ENCODE measurements around the gene LEMD2. TPM values are rescaled to one million over a fixed set of nuclear protein-coding genes. Genes with fewer than 3 reads are reported as not detected.

Gene LEMD2
- total RNA-seq, 1 experiment from 2014 or later = 91.8 TPM

DNA sequence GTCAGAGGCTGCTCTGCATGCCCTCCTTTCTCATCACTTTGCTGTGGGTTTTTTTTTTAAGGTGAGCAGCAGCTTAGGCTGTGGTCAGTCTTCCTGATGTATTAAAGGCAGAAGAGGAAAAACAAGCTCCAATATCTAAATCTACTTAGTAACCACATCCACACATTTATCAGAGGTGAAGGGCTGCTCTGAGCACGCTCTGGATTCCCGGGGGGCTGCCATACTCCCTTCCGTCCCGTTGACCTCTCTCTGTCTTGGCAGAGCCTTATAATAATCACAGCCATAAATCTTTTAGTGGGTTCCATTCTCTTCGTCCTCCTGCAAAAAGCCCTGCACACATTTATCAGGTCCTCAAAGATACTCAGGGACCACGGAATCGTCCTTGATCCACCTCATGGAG, 2.7 kb upstream of the LEMD2 start:
- Histone ChIP-seq H3K23me2 (ENCODE audit: insufficient read length, low read depth, low read length, poor library complexity, severe bottlenecking) (peaks cover 8% of the 10 kb centered on the region), H3K23ac (ENCODE audit: insufficient read length, low read depth, low read length) (no peak overlapping the region), H2AK5ac (ENCODE audit: insufficient read length, low read length) (no peak overlapping the region), H2BK15ac (ENCODE audit: low read depth, low read length) (no peak overlapping the region), H2BK20ac (ENCODE audit: low read depth, low read length, poor library complexity, severe bottlenecking) (no peak overlapping the region), H4K8ac (replicated peaks; ENCODE audit: insufficient read length, low read depth, low read length) (no peak overlapping the region), H3K79me2 (ENCODE audit: insufficient read depth, low read length) (peaks cover 4% of the 10 kb centered on the region; the same call in 1 of the 2 replicates), H4K20me1 (ENCODE audit: control insufficient read depth, insufficient read depth, insufficient read length) (no peaks in the 10 kb centered on the region), H3K4me1 (ENCODE audit: insufficient read depth, low read length) (peaks cover 15% of the 10 kb centered on the region), H3K56ac (ENCODE audit: insufficient read length, low read depth, low read length) (no peak overlapping the region), H3K4ac (ENCODE audit: low read depth, low read length) (no peak overlapping the region), H4K91ac (ENCODE audit: insufficient read length, low read depth, low read length) (no peak overlapping the region), H4K5ac (ENCODE audit: insufficient read length, low read depth, low read length) (no peak overlapping the region), H3K9ac (ENCODE audit: extremely low read depth, insufficient read length, low read length) (no peak overlapping the region), H3T11ph (ENCODE audit: low read length) (no peak overlapping the region), H2BK120ac (ENCODE audit: low read depth, low read length, poor library complexity, severe bottlenecking) (no peak overlapping the region), H3K14ac (ENCODE audit: insufficient read depth, low read length) (no peak overlapping the region), H3K27ac (ENCODE audit: insufficient read length, low read depth, low read length) (no peak overlapping the region), H2BK12ac (ENCODE audit: insufficient read length, low read depth, low read length) (no peak overlapping the region), H2AFZ (ENCODE audit: low read length) (no peak overlapping the region), H3K79me1 (ENCODE audit: insufficient read depth, low read depth, low read length, poor library complexity, severe bottlenecking) (no peaks in the 10 kb centered on the region), H2BK5ac (ENCODE audit: insufficient read length, low read length) (no peak overlapping the region), H3K4me2 (ENCODE audit: insufficient read depth, insufficient read length, low read length) (no peak overlapping the region), H3K9me3 (ENCODE audit: control insufficient read depth, low read depth, low read length) (no peaks in the 10 kb centered on the region), H3K18ac (ENCODE audit: insufficient read length, low read depth, low read length) (no peak overlapping the region), H3K27me3 (ENCODE audit: insufficient read depth, low read length) (no peaks in the 10 kb centered on the region)
- WGBS (ENCODE audit: extremely low coverage, insufficient read length, low lambda C conversion rate) = no CpG with 5 or more reads among the region's 7 CpGs
- Mint-ChIP-seq H3K36me3 (ENCODE audit: insufficient read depth in 1 of 3, low read depth in 3 of 3) (peaks cover 0 to under 1% (median 0%) of the 10 kb centered on the region in 3 experiments; a peak in 2 of 7 replicates), H3K27me3 (ENCODE audit: low read depth) (no peaks in the 10 kb centered on the region; the same call in 1 of the 2 replicates), H3K27ac (peak overlapping the region in 2 of 3 experiments; percentile 47 to 89; a peak in 5 of 7 replicates), H3K4me1 (peaks cover 79 to 83% of the 10 kb centered on the region in 2 experiments), H3K9me3 (no peaks in the 10 kb centered on the region), H3K4me3 (peak overlapping the region in 1 of 2 experiments; percentile 37; a peak in 2 of 5 replicates)
- no peak for DNase-seq
- no peak for TF ChIP-seq CTCF (conservative IDR thresholded peaks at IDR 0.05)
